ENCODE data around the gene SH3RF3. TPM values are rescaled to one million over a fixed set of nuclear protein-coding genes. Genes with fewer than 3 reads are reported as not detected.

Gene SH3RF3
- total and polyA plus RNA-seq, 10 of the 15 experiments (the other 5 are each of a cell fraction or from before 2014, with no cell fraction given), result 0.08 to 8.8 (median 2.3) TPM

- no peak for TF ChIP-seq ZNF592 (IDR thresholded peaks at IDR 0.05)
Observed at GRCh38 chr2:109406301-109406700, 277.3 kb downstream of the SH3RF3 start (continued).

GRCh38 chr2:109407276-109408042 is 278.5 kb downstream of the SH3RF3 start:
- no peaks in the 10 kb centered on the region for H4K20me1 ChIP-seq (ENCODE audit: control insufficient read depth, insufficient read depth)
- POLR2A ChIA-PET, result no interaction called here
- H3K36me3 ChIP-seq (ENCODE audit: control insufficient read depth in 2 of 2, insufficient read depth in 2 of 2, low read length in 1 of 2), result no peaks in the 10 kb centered on the region
- FAIRE-seq, result no peak
- in situ Hi-C loops (cut with MboI) (no loop called here), intact Hi-C loops (cut with micrococcal nuclease; ENCODE audit: unreplicated experiment) (no loop called here)
- RAD21 ChIA-PET (ENCODE audit: unreplicated experiment), result interaction anchor here (1.2 to 1.4 kb wide), 2 partner anchors 103 to 279 kb away, joined by 3 read pairs; partner anchors contain the start of gene SH3RF3
- no peaks in the 10 kb centered on the region for H3K27me3 ChIP-seq (replicated peaks in 1 of 2; ENCODE audit: control insufficient read depth in 2 of 2, insufficient read depth in 2 of 2, low read length in 1 of 2)
- H3K27ac ChIP-seq (ENCODE audit: control insufficient read depth, insufficient read depth), result no peak overlapping the region
- no peaks in the 10 kb centered on the region for H3K79me2 ChIP-seq (ENCODE audit: control insufficient read depth, insufficient read depth, low read length)
- TF ChIP-seq CREB1 (IDR thresholded peaks at IDR 0.05; ENCODE audit: low read depth), result no peak
- no peak for TF ChIP-seq CEBPZ (IDR thresholded peaks at IDR 0.05; ENCODE audit: low read depth, low read length)
- no peak for TF ChIP-seq RB1 (IDR thresholded peaks at IDR 0.05; ENCODE audit: borderline replicate concordance)
- TF ChIP-seq HDAC2 (IDR thresholded peaks at IDR 0.05), result no peak
- TF ChIP-seq TCF12 (IDR thresholded peaks at IDR 0.05; ENCODE audit: low read depth, low read length), result no peak
- no peak for TF ChIP-seq EZH2 (IDR thresholded peaks at IDR 0.05; ENCODE audit: borderline replicate concordance, control insufficient read depth, low read depth, low read length)
- TF ChIP-seq ETV6 (conservative IDR thresholded peaks at IDR 0.05 in 1 of 2, IDR thresholded peaks at IDR 0.05 in 1 of 2; ENCODE audit: borderline replicate concordance in 1 of 2, low read depth in 1 of 2), result no peak
- no peak for TF ChIP-seq PAX8 (IDR thresholded peaks at IDR 0.05)
- TF ChIP-seq SIX5 (IDR thresholded peaks at IDR 0.05; ENCODE audit: low read depth, low read length, severe bottlenecking), result no peak
- TF ChIP-seq KDM1A (IDR thresholded peaks at IDR 0.05; ENCODE audit: borderline replicate concordance), result no peak
- no peak for TF ChIP-seq IKZF1 (conservative IDR thresholded peaks at IDR 0.05)
- no peak for TF ChIP-seq SP1 (IDR thresholded peaks at IDR 0.05; ENCODE audit: low read depth, low read length)
- TF ChIP-seq NFXL1 (IDR thresholded peaks at IDR 0.05; ENCODE audit: borderline replicate concordance), result no peak
- H2AFZ ChIP-seq (ENCODE audit: control insufficient read depth, low read depth, low read length), result no peak overlapping the region
- H3K9ac ChIP-seq (ENCODE audit: control insufficient read depth, insufficient read depth, low read length), result no peak overlapping the region
- no peaks in the 10 kb centered on the region; the same call in 1 of the 2 replicates for H3K4me1 ChIP-seq (ENCODE audit: control insufficient read depth, insufficient read depth, low read length)
- no peak for DNase-seq (ENCODE audit: low read depth, low spot score)
- no peak for ATAC-seq
- WGBS (ENCODE audit: insufficient coverage, insufficient replicate concordance, low lambda C conversion rate, missing lambda C conversion rate), result 10% methylated on average over 7 of the region's 7 CpGs
- SMC1A ChIA-PET (ENCODE audit: uncharacterized antibody, unreplicated experiment), result interaction anchor here (0.5 to 2.0 kb wide), 3 partner anchors 12 to 19 kb away, joined by 3 to 7 read pairs (median 3); no protein-coding TSS in a partner anchor
- H3K9me3 ChIP-seq (replicated peaks; ENCODE audit: control insufficient read depth, insufficient read depth, low read length), result no peaks in the 10 kb centered on the region
- no peak overlapping the region for H3K4me3 ChIP-seq
- no peak overlapping the region for H3K4me2 ChIP-seq (ENCODE audit: control insufficient read depth, insufficient read depth)
- CTCF ChIA-PET, result interaction anchor here (0.6 to 2.1 kb wide), 3 partner anchors 103 to 584 kb away, joined by 3 to 7 read pairs (median 3); no protein-coding TSS in a partner anchor
- no TSS peak for BruUV-seq (replicated peaks)

All from GM12878 (cell line).